SJCRH30 (cell line): ENCODE data around the gene WDR47. TPM values are rescaled to one million over a fixed set of nuclear protein-coding genes. Genes with fewer than 3 reads are reported as not detected.
"Not testable (repeated sequence)": the region's sequence is repeated elsewhere in the genome, so short reads cannot be mapped to it uniquely, and the experiment has no call there.

Experiments used
- DNase-seq, 2 experiments: peaks; one replicate each; pipeline ENCODE4 v3.0.0-alpha.2; 2015 to 2020
- H3K27ac ChIP-seq: fragments of 250-450 bp; sonication (Bioruptor Pico); 2 replicates; pipeline ENCODE4 v1.5.1; 2020; ENCODE audit warnings: mild to moderate bottlenecking, moderate library complexity
- H3K27me3 ChIP-seq: fragments of 250-450 bp; sonication (Bioruptor Pico); 2 replicates; pipeline ENCODE4 v1.5.1; 2020; ENCODE audit warnings: mild to moderate bottlenecking, moderate library complexity
- H3K36me3 ChIP-seq: fragments of 250-450 bp; sonication (Bioruptor Pico); 2 replicates; pipeline ENCODE4 v1.5.1; 2020; ENCODE audit warnings: mild to moderate bottlenecking, moderate library complexity
- H3K4me1 ChIP-seq: fragments of 250-450 bp; sonication (Bioruptor Pico); 2 replicates; pipeline ENCODE4 v1.5.1; 2020; ENCODE audit warnings: mild to moderate bottlenecking, moderate library complexity
- H3K4me3 ChIP-seq: fragments of 250-450 bp; sonication (Bioruptor Pico); 2 replicates; pipeline ENCODE4 v1.5.1; 2020; ENCODE audit warnings: mild to moderate bottlenecking, moderate library complexity
- H3K9me3 ChIP-seq: fragments of 250-450 bp; sonication (Bioruptor Pico); replicated peaks from 2 replicates; pipeline ENCODE4 v1.5.1; 2020; ENCODE audit warnings: mild to moderate bottlenecking, moderate library complexity
- total RNA-seq: library from RNA; depleted of rRNA; stranded (reverse); fragments of >200 nt; shearing (Covaris generic); gene quantifications from 2 replicates; pipeline ENCODE4 v1.2.3, GENCODE V29; 2014

WDR47 gene
- total RNA-seq, 1 experiment from 2014 or later = 17.1 TPM

GRCh38 chr1:109029493-109029892 lies 12.4 kb downstream of the WDR47 start:
- not testable (repeated sequence) for H3K36me3 ChIP-seq, H3K4me1 ChIP-seq, H3K27me3 ChIP-seq, DNase-seq, H3K27ac ChIP-seq, H3K9me3 ChIP-seq, H3K4me3 ChIP-seq

GRCh38 chr1:109027841-109028240 lies 14.1 kb downstream of the WDR47 start:
- H3K4me1 ChIP-seq = no peaks in the 10 kb centered on the region
- H3K4me3 ChIP-seq = no peak overlapping the region
- no peaks in the 10 kb centered on the region for H3K27me3 ChIP-seq
- DNase-seq = no peak
- peaks cover 3% of the 10 kb centered on the region for H3K36me3 ChIP-seq
- no peak overlapping the region for H3K27ac ChIP-seq
- no peaks in the 10 kb centered on the region for H3K9me3 ChIP-seq

- peaks cover 15% of the 10 kb centered on the region for H3K36me3 ChIP-seq
- no peak for DNase-seq
These were observed 16.2 kb downstream of the WDR47 start for GRCh38 chr1:109025694-109026093.

GRCh38 chr1:109024646-109025045 lies 17.3 kb downstream of the WDR47 start:
- DNase-seq = no peak

More at GRCh38 chr1:109025694-109026093, 16.2 kb downstream of the WDR47 start:
- no peak overlapping the region for H3K4me3 ChIP-seq
- H3K27me3 ChIP-seq = no peaks in the 10 kb centered on the region
- H3K4me1 ChIP-seq = no peaks in the 10 kb centered on the region
- H3K27ac ChIP-seq = no peak overlapping the region
- no peaks in the 10 kb centered on the region for H3K9me3 ChIP-seq

GRCh38 chr1:109020693-109021257 lies 21.1 kb downstream of the WDR47 start:
- no peaks in the 10 kb centered on the region for H3K4me1 ChIP-seq
- no peak overlapping the region for H3K27ac ChIP-seq
- H3K9me3 ChIP-seq = no peaks in the 10 kb centered on the region
- no peak overlapping the region for H3K4me3 ChIP-seq
- H3K36me3 ChIP-seq = peaks cover 21% of the 10 kb centered on the region
- DNase-seq = no peak
- H3K27me3 ChIP-seq = no peaks in the 10 kb centered on the region

More at GRCh38 chr1:109024646-109025045, 17.3 kb downstream of the WDR47 start:
- no peak overlapping the region for H3K27ac ChIP-seq
- peaks cover 15% of the 10 kb centered on the region for H3K36me3 ChIP-seq
- no peak overlapping the region for H3K4me3 ChIP-seq
- H3K9me3 ChIP-seq = no peaks in the 10 kb centered on the region
- H3K4me1 ChIP-seq = no peaks in the 10 kb centered on the region
- H3K27me3 ChIP-seq = no peaks in the 10 kb centered on the region

- DNase-seq = not testable (repeated sequence)
- H3K36me3 ChIP-seq = peaks cover 17% of the 10 kb centered on the region
These were observed 24.2 kb downstream of the WDR47 start for GRCh38 chr1:109017719-109018118.

GRCh38 chr1:109017134-109017533 lies 24.8 kb downstream of the WDR47 start:
- Histone ChIP-seq H3K4me1 (no peaks in the 10 kb centered on the region), H3K27me3 (no peaks in the 10 kb centered on the region), H3K4me3 (no peak overlapping the region), H3K27ac (no peak overlapping the region), H3K9me3 (no peaks in the 10 kb centered on the region), H3K36me3 (peaks cover 13% of the 10 kb centered on the region)
- no peak for DNase-seq

More at GRCh38 chr1:109017719-109018118, 24.2 kb downstream of the WDR47 start:
- not testable (repeated sequence) for H3K4me3 ChIP-seq, H3K27ac ChIP-seq, H3K27me3 ChIP-seq, H3K9me3 ChIP-seq, H3K4me1 ChIP-seq

- H3K9me3 ChIP-seq = no peaks in the 10 kb centered on the region
- no peaks in the 10 kb centered on the region for H3K27me3 ChIP-seq
- no peak for DNase-seq
These were observed 30.6 kb downstream of the WDR47 start for GRCh38 chr1:109011335-109011734.

GRCh38 chr1:108996622-108997021 lies 45.3 kb downstream of the WDR47 start:
- H3K4me3 ChIP-seq, H3K9me3 ChIP-seq: not testable (repeated sequence)
- H3K36me3 ChIP-seq = peaks cover 37% of the 10 kb centered on the region

More at GRCh38 chr1:109011335-109011734, 30.6 kb downstream of the WDR47 start:
- Histone ChIP-seq H3K27ac (no peak overlapping the region), H3K36me3 (peaks cover 16% of the 10 kb centered on the region), H3K4me3 (no peak overlapping the region), H3K4me1 (no peaks in the 10 kb centered on the region)

GRCh38 chr1:108983114-108983513 lies 58.8 kb downstream of the WDR47 start:
- Histone ChIP-seq H3K4me1 (no peaks in the 10 kb centered on the region), H3K36me3 (peaks cover 17% of the 10 kb centered on the region), H3K9me3 (no peaks in the 10 kb centered on the region), H3K4me3 (no peak overlapping the region), H3K27ac (no peak overlapping the region), H3K27me3 (no peaks in the 10 kb centered on the region)
- no peak for DNase-seq

More at GRCh38 chr1:108996622-108997021, 45.3 kb downstream of the WDR47 start:
- H3K27me3 ChIP-seq, DNase-seq, H3K4me1 ChIP-seq, H3K27ac ChIP-seq: not testable (repeated sequence)

- Histone ChIP-seq H3K4me1 (no peaks in the 10 kb centered on the region), H3K9me3 (no peaks in the 10 kb centered on the region), H3K4me3 (no peak overlapping the region), H3K36me3 (peaks cover 18% of the 10 kb centered on the region), H3K27ac (no peak overlapping the region), H3K27me3 (no peaks in the 10 kb centered on the region)
- DNase-seq = no peak
These were observed 65.2 kb downstream of the WDR47 start for GRCh38 chr1:108976658-108977057.

GRCh38 chr1:108972951-108973350 lies 69.0 kb downstream of the WDR47 start:
- Histone ChIP-seq H3K9me3 (no peaks in the 10 kb centered on the region), H3K27ac (no peak overlapping the region), H3K27me3 (no peaks in the 10 kb centered on the region), H3K4me1 (no peaks in the 10 kb centered on the region), H3K36me3 (peaks cover 12% of the 10 kb centered on the region), H3K4me3 (no peak overlapping the region)
- DNase-seq = no peak

- DNase-seq = no peak
- Histone ChIP-seq H3K4me1 (no peaks in the 10 kb centered on the region), H3K36me3 (peaks cover 10% of the 10 kb centered on the region), H3K27me3 (no peaks in the 10 kb centered on the region), H3K27ac (no peak overlapping the region), H3K4me3 (no peak overlapping the region), H3K9me3 (no peaks in the 10 kb centered on the region)
These were observed 72.6 kb downstream of the WDR47 start for GRCh38 chr1:108969346-108969745.

GRCh38 chr1:108963052-108963686 lies 78.7 kb downstream of the WDR47 start, which contains the start of gene CLCC1:
TSS of gene CLCC1 (minus strand) at chr1:108963484. CDS start at chr1:108950437, 13,047 bp downstream.
- H3K27me3 ChIP-seq = no peaks in the 10 kb centered on the region
- no peaks in the 10 kb centered on the region for H3K4me1 ChIP-seq
- H3K9me3 ChIP-seq = no peaks in the 10 kb centered on the region
- no peaks in the 10 kb centered on the region for H3K36me3 ChIP-seq
- H3K4me3 ChIP-seq = peak within 1 kb of the TSS; percentile 76
- peak; percentile 93 for DNase-seq
- H3K27ac ChIP-seq = peak within 1 kb of the TSS; percentile 64

- Histone ChIP-seq H3K27me3 (no peaks in the 10 kb centered on the region), H3K4me3 (peak overlapping the region; percentile 76), H3K9me3 (no peaks in the 10 kb centered on the region), H3K27ac (peak overlapping the region; percentile 64), H3K4me1 (no peaks in the 10 kb centered on the region), H3K36me3 (no peaks in the 10 kb centered on the region)
- DNase-seq = peak in 1 of 2 experiments; percentile 7
These were observed 79.2 kb downstream of the WDR47 start for GRCh38 chr1:108962681-108963051.
